B cell (primary cell): ENCODE results near the gene CCDC24.

ENCODE experiments used
- CTCF ChIP-seq: fragments of 200-600 bp; IDR thresholded peaks from one replicate; pipeline ENCODE4 v1.8.0; 2022; ENCODE audit warnings: antibody characterized with exemption, mild to moderate bottlenecking
- EZH2 ChIP-seq: IDR thresholded peaks from 2 replicates; pipeline ENCODE4 v1.6.1; 2012; ENCODE audit warnings: borderline replicate concordance, low read depth, mild to moderate bottlenecking, moderate library complexity, low read length; ENCODE audit not compliant: insufficient read depth, poor library complexity, severe bottlenecking

- TF ChIP-seq CTCF (no peak), EZH2 (no peak)
Observed at GRCh38 chr1:43995984-43996732, 4.8 kb downstream of the CCDC24 start.
